Stomach smooth muscle (tissue), 2 donors: ENCODE measurements around the gene UBE4A.

Experiments used
- H3K27ac ChIP-seq: one replicate; pipeline ENCODE4 v1.7.0; 2013; ENCODE audit warnings: mild to moderate bottlenecking, low read length, inconsistent platforms
- H3K27me3 ChIP-seq, 2 donors: one replicate each; pipeline ENCODE4 v1.7.0; 2013; ENCODE audit warnings: low read length in 2 of 2; ENCODE audit not compliant: insufficient read depth in 2 of 2, control insufficient read depth in 1 of 2
- H3K36me3 ChIP-seq, 2 donors: one replicate each; pipeline ENCODE4 v1.7.0; 2013; ENCODE audit warnings: low read length in 2 of 2; ENCODE audit not compliant: control insufficient read depth in 2 of 2, insufficient read depth in 2 of 2
- H3K4me1 ChIP-seq: one replicate; pipeline ENCODE4 v1.7.0; 2013; ENCODE audit warnings: low read length; ENCODE audit not compliant: control insufficient read depth, insufficient read depth
- H3K4me3 ChIP-seq, 2 donors: one replicate each; pipeline ENCODE4 v1.7.0; 2013; ENCODE audit warnings: low read length in 2 of 2
- H3K9ac ChIP-seq, 2 donors: one replicate each; pipeline ENCODE4 v1.7.0; 2013; ENCODE audit warnings: low read length in 2 of 2, mild to moderate bottlenecking in 1 of 2
- H3K9me3 ChIP-seq, 2 donors: one replicate each; pipeline ENCODE4 v1.7.0; 2013; ENCODE audit warnings: low read length in 2 of 2; ENCODE audit not compliant: control insufficient read depth in 2 of 2
- donor health status: healthy.
- donor health status: Pancreatic carcinoma.

Gene UBE4A

DNA sequence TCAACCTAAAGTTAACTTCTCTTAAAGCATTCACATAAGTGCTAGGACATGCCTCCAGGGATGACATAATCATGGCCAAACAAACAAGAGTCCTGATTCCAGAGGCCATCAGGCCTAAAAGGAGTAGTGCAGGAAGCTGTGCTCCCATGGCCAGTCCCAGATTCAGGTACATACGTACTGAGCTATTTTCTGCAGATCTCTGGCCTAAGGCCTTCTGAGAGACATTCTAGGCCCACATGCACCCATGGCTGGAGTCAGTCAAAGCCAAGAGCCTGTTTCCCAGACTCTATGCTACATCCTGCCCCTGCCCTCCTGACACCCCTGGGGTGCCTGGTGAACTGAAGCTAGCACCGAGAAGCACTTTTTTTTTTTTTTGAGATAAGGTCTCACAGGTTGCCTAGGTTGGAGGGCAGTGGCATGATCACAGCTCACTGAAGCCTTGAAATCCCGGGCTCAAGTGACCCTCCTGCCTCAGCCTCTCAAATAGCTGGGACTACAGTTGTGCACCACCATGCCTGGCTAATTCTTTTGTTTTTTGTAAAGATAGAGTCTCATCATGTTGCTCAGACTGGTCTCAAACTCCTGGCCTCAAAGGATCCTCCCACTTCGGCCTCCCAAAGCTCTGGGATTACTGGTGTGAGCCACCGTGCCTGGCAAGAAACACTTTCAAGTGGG is 17.4 kb upstream of the UBE4A start:
- Histone ChIP-seq H3K4me3 (no peak overlapping the region), H3K27ac (no peak overlapping the region), H3K9ac (no peak overlapping the region), H3K36me3 (no peaks in the 10 kb centered on the region), H3K4me1 (no peaks in the 10 kb centered on the region), H3K27me3 (peaks cover 13 to 16% of the 10 kb centered on the region in 2 donors), H3K9me3 (no peaks in the 10 kb centered on the region)

DNA sequence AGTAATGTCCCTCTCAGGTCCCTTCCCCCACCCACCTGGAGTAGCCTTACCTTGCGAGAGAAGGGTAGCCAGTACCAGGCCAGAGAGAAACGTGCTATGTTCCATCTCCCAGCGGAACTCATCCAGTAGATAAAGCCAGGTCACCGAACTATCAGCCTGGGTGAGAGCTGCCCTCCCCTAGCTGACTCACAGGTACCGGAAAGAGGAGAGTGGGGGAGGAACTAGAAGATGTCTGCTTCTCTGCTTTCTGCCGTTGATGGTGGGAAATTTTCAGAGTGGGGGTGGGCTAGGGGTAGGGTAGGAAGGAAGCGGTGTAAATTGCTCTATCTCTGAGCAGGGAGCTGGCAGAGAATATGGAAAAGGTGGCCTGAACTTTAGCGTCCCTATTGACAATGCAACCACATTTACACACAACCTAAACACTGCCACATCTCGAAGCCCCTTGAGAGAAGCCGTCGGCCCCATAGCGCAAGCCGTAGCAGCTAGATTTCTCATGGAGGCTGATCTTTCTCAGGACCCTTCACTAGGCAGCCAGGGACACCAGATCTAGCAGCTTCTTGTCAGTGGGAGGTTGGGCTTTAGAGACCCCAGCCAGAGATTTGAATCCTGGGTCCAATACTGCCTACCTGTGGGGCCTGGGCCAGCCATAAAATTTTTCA is 16.8 kb upstream of the UBE4A start, which contains the start of gene CD3D:
Gene CD3D, minus strand, starts transcription at position 203 of the 659 bp plus-strand sequence. Its CDS starts 98 bp downstream, at position 105.
- H3K27me3 ChIP-seq: peaks cover 13 to 16% of the 10 kb centered on the region in 2 donors
- H3K27ac ChIP-seq: no peak within 1 kb of the TSS
- no peak within 1 kb of the TSS for H3K4me3 ChIP-seq
- H3K9ac ChIP-seq: no peak within 1 kb of the TSS
- no peaks in the 10 kb centered on the region for H3K9me3 ChIP-seq
- H3K36me3 ChIP-seq: no peaks in the 10 kb centered on the region
- H3K4me1 ChIP-seq: no peaks in the 10 kb centered on the region

DNA sequence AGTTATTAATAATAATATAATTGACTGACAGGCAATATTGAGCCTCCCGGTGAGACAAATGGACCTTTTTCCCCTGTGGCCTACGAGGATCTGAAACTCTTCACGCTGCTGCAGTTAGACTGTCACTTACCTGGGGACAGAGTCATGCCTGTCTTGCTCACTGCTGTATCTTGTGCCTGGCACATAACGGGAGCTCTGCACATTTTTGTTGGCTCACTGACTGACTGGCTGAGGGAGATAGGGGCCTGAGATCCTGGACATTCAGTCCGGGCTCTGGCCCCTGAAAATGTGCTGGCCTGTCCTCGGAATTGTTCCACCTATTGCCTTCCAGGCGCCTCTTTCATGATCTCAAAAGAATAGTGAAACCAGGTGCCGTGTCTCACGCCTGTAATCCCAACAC is 16.2 kb upstream of the UBE4A start:
- peaks cover 13 to 16% of the 10 kb centered on the region in 2 donors for H3K27me3 ChIP-seq
- H3K9ac ChIP-seq: no peak overlapping the region
- no peak overlapping the region for H3K27ac ChIP-seq
- H3K4me1 ChIP-seq: no peaks in the 10 kb centered on the region
- H3K36me3 ChIP-seq: no peaks in the 10 kb centered on the region
- no peak overlapping the region for H3K4me3 ChIP-seq
- no peaks in the 10 kb centered on the region for H3K9me3 ChIP-seq

DNA sequence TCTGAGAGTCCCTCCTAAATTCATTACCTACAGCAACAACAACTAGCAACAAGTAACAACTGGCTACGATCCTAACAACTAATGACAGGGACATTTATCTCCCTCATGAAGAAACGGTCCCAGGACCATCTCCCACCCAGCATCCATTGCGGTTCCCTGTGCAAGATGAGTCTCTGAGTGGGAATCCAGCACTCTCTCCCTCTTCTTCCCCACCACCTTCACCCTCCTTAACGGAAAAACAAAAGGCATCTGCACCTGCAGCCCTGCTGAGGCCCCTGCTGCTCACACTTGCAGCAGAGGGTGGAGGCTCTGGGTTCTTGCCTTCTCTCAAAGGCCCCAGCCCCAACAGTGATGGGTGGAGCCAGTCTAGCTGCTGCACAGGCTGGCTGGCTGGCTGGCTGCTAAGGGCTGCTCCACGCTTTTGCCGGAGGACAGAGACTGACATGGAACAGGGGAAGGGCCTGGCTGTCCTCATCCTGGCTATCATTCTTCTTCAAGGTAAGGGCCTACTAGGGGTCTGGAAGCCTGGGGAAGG is 15.4 kb upstream of the UBE4A start, which contains the start of gene CD3G:
Gene CD3G, plus strand, starts transcription at position 364 of the 535 bp plus-strand sequence. Its CDS starts 80 bp downstream, at position 444.
- no peak within 1 kb of the TSS for H3K27ac ChIP-seq
- no peaks in the 10 kb centered on the region for H3K4me1 ChIP-seq
- H3K9ac ChIP-seq: no peak within 1 kb of the TSS
- no peaks in the 10 kb centered on the region for H3K36me3 ChIP-seq
- H3K27me3 ChIP-seq: peaks cover 8 to 13% of the 10 kb centered on the region in 2 donors
- H3K4me3 ChIP-seq: no peak within 1 kb of the TSS
- H3K9me3 ChIP-seq: no peaks in the 10 kb centered on the region

DNA sequence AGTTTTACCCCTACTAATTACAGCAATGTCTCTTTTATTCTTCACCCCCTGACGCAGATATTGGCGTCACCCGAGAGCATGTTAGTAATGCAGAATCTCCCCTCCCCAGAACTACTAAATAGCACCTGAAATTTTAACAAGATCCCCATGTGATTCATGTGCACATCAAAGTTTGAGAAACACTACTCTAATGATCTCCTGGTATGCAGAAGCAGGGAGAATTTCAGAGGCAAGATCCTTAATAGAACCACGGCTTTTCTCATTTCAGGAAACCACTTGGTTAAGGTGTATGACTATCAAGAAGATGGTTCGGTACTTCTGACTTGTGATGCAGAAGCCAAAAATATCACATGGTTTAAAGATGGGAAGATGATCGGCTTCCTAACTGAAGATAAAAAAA is 9.9 kb upstream of the UBE4A start:
- no peaks in the 10 kb centered on the region for H3K4me1 ChIP-seq
- H3K27ac ChIP-seq: no peak overlapping the region
- no peak overlapping the region for H3K4me3 ChIP-seq
- H3K36me3 ChIP-seq: no peaks in the 10 kb centered on the region
- H3K9ac ChIP-seq: no peak overlapping the region
- peaks cover 3 to 6% of the 10 kb centered on the region in 2 donors for H3K27me3 ChIP-seq
- H3K9me3 ChIP-seq: no peaks in the 10 kb centered on the region

DNA sequence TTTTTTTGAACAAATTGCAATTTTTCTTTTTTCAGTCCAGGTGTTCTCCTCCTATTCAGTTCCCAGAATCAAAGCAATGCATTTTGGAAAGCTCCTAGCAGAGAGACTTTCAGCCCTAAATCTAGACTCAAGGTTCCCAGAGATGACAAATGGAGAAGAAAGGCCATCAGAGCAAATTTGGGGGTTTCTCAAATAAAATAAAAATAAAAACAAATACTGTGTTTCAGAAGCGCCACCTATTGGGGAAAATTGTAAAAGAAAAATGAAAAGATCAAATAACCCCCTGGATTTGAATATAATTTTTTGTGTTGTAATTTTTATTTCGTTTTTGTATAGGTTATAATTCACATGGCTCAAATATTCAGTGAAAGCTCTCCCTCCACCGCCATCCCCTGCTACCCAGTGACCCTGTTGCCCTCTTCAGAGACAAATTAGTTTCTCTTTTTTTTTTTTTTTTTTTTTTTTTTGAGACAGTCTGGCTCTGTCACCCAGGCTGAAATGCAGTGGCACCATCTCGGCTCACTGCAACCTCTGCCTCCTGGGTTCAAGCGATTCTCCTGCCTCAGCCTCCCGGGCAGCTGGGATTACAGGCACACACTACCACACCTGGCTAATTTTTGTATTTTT is 6.2 kb upstream of the UBE4A start:
- H3K9ac ChIP-seq: no peak overlapping the region
- H3K4me3 ChIP-seq: no peak overlapping the region
- H3K4me1 ChIP-seq: no peaks in the 10 kb centered on the region
- H3K36me3 ChIP-seq: no peaks in the 10 kb centered on the region
- no peaks in the 10 kb centered on the region for H3K9me3 ChIP-seq
- peaks cover 3 to 4% of the 10 kb centered on the region in 2 donors for H3K27me3 ChIP-seq
- no peak overlapping the region for H3K27ac ChIP-seq

DNA sequence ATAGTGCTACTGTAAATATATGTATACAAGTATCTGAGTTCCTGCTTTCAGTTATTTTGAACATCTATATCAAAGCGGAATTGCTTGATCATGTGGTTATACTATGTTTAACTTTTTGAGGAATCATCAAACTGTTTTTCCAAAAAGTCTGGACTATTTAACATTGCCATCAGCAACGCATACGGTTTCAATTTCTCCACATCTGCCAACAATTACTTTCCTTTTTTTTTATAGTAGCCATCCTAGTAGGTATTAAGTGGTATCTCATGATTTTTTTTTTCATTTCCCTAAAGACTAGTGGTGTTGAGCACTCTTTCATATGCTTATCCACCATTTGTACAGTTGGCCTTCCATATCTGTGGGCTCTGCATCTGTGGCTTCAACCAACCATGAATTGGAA is 1.3 kb upstream of the UBE4A start:
- Histone ChIP-seq H3K9me3 (no peaks in the 10 kb centered on the region), H3K36me3 (no peaks in the 10 kb centered on the region), H3K9ac (no peak overlapping the region), H3K27me3 (no peaks in the 10 kb centered on the region), H3K27ac (no peak overlapping the region), H3K4me3 (no peak overlapping the region), H3K4me1 (peaks cover 4% of the 10 kb centered on the region)

DNA sequence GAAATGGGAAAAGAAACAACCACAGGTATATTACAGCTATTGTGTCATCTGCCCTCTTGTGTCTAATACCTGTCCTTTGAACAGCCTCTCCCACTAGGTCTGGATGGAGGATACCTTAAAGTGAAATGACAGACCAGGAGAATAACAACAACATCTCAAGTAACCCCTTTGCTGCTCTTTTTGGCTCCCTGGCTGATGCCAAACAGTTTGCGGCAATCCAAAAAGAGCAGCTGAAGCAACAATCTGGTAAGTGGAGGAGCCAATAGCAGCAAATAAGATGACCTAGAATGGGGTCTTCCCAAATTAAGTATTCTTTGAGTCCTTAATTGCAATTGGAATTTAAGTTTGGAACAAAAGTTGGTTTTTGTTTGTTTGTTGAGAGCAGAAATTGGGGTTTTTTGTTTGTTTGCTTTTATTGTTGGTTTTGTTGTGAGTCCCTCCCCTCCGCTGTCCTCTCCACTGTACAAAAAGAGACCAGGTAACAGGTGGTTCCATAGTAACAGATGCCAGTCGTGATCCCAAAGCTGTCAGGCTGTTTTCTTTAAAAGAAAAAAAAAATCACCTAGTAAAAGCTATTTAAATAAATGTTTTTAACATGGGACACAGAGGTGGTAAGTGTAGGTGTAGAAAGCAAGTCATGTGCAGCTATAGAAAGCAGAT is 5.7 kb downstream of the UBE4A start:
- H3K9me3 ChIP-seq: no peaks in the 10 kb centered on the region
- no peak overlapping the region for H3K27ac ChIP-seq
- no peak overlapping the region for H3K4me3 ChIP-seq
- H3K4me1 ChIP-seq: peaks cover 2% of the 10 kb centered on the region
- H3K36me3 ChIP-seq: peaks cover 27 to 28% of the 10 kb centered on the region in 2 donors
- no peak overlapping the region for H3K9ac ChIP-seq
- H3K27me3 ChIP-seq: no peaks in the 10 kb centered on the region

DNA sequence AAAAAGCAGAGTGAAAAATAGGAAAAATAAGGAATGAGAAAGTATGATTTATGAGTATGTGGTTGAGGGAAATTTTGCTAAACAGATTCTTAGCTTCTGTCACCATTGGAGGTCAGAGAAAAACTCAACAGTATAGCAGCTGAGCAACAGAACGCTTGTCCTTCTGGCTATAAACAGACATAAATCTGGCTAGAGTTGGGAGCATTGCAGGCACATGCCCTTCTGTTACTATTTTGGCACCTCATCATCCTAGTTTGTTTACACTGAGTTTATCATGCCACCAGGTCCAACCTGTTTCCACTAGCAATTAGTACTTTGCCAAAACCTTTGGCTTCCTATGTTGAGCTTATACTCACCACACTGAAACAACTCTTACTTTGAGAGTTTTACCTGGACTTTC is 6.9 kb downstream of the UBE4A start:
- no peak overlapping the region for H3K27ac ChIP-seq
- H3K9ac ChIP-seq: no peak overlapping the region
- no peaks in the 10 kb centered on the region for H3K9me3 ChIP-seq
- no peaks in the 10 kb centered on the region for H3K4me1 ChIP-seq
- no peaks in the 10 kb centered on the region for H3K27me3 ChIP-seq
- H3K4me3 ChIP-seq: no peak overlapping the region
- H3K36me3 ChIP-seq: peaks cover 36 to 38% of the 10 kb centered on the region in 2 donors

DNA sequence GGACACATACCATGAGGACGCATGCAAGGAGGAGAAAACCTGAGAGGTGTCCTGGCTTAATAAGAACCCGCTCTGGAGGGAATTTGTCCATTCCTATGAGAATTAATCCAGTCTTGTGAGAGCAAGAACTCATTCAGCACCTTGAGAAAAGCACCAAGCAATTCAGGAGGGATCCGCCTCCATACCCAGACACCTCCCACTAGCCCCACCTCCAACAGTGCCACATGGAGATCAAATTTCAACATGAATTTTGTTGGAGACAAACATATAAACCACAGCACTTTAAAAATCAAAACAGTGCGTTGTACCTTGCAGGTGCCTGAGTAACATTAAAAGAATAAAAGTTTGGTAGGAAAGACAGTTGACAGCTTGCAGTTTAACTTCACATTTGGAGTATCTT is 11.4 kb downstream of the UBE4A start:
- Histone ChIP-seq H3K9ac (no peak overlapping the region), H3K27me3 (no peaks in the 10 kb centered on the region), H3K36me3 (peaks cover 57 to 59% of the 10 kb centered on the region in 2 donors), H3K4me3 (no peak overlapping the region), H3K4me1 (no peaks in the 10 kb centered on the region), H3K9me3 (no peaks in the 10 kb centered on the region), H3K27ac (no peak overlapping the region)
